ENCODE data around the gene CD84.

DNA sequence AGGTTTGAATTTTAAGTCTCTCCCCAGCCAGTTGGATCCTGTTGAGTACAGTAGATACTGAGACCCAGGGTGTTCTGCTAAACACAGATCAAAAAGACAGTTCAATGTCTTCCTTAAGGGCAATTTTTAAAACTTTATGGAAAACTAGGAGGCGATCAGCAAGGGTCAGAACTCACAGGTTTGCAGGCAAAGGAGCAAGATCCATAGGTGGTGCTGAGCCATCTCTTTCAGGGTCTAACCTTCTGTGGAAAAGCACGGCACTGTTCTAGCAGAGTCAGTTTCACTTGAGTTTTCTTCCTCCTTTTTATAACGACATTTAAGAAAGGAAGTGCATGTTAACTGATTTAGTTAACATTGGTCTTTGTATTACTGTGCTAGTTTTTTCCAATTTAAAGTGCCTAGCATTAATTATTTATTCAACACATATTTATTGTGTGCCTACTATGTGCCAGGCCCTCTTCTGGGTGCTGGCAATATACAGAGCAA is at the start of gene CD84:
- TF ChIP-seq, protein P1, sequence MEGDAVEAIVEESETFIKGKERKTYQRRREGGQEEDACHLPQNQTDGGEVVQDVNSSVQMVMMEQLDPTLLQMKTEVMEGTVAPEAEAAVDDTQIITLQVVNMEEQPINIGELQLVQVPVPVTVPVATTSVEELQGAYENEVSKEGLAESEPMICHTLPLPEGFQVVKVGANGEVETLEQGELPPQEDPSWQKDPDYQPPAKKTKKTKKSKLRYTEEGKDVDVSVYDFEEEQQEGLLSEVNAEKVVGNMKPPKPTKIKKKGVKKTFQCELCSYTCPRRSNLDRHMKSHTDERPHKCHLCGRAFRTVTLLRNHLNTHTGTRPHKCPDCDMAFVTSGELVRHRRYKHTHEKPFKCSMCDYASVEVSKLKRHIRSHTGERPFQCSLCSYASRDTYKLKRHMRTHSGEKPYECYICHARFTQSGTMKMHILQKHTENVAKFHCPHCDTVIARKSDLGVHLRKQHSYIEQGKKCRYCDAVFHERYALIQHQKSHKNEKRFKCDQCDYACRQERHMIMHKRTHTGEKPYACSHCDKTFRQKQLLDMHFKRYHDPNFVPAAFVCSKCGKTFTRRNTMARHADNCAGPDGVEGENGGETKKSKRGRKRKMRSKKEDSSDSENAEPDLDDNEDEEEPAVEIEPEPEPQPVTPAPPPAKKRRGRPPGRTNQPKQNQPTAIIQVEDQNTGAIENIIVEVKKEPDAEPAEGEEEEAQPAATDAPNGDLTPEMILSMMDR (IDR thresholded peaks at IDR 0.05) = no peak
- peak in 2 of 4 donors; percentile 15 to 56 for TF ChIP-seq POLR2A (IDR thresholded peaks at IDR 0.05)
